IMR-90 (cell line): ENCODE data around the gene SIGLEC9.

Experiments
- BHLHE40 ChIP-seq: fragments of 150-350 bp; IDR thresholded peaks from 2 replicates; pipeline ENCODE4 v1.6.1; 2016; ENCODE audit warnings: mild to moderate bottlenecking, low read depth, low read length
- CTCF ChIP-seq: conservative IDR thresholded peaks from 2 replicates; pipeline ENCODE4 v1.5.1; 2012; ENCODE audit warnings: mild to moderate bottlenecking, low read depth, low read length, improper control_type of control experiment
- FOS ChIP-seq: fragments of 150-350 bp; IDR thresholded peaks from 2 replicates; pipeline ENCODE4 v1.6.1; 2016; ENCODE audit warnings: low read depth, low read length
- MAFK ChIP-seq: IDR thresholded peaks from 2 replicates; pipeline ENCODE4 v1.6.1; 2012; ENCODE audit warnings: low read depth, low read length, improper control_type of control experiment
- MAZ ChIP-seq: IDR thresholded peaks from 2 replicates; pipeline ENCODE4 v1.6.1; 2012; ENCODE audit warnings: low read depth, mild to moderate bottlenecking, low read length, improper control_type of control experiment, moderate library complexity, borderline replicate concordance
- POLR2A ChIP-seq: IDR thresholded peaks from 2 replicates; pipeline ENCODE4 v1.6.1; 2012; ENCODE audit warnings: mild to moderate bottlenecking, low read depth, low read length
- RCOR1 ChIP-seq: IDR thresholded peaks from 2 replicates; pipeline ENCODE4 v1.6.1; 2012; ENCODE audit warnings: mild to moderate bottlenecking, low read length, improper control_type of control experiment; ENCODE audit not compliant: insufficient replicate concordance
- RFX5 ChIP-seq: IDR thresholded peaks from 2 replicates; pipeline ENCODE4 v1.8.0; 2012; ENCODE audit warnings: low read depth, mild to moderate bottlenecking, low read length, moderate library complexity
- SMC3 ChIP-seq: fragments of 150-350 bp; IDR thresholded peaks from 2 replicates; pipeline ENCODE4 v1.6.1; 2016; ENCODE audit warnings: low read depth, mild to moderate bottlenecking, antibody characterized with exemption, low read length, moderate library complexity
- TF ChIP-seq, protein P1 (sequence below): fragments of 150-350 bp; IDR thresholded peaks from 2 replicates; pipeline ENCODE4 v1.6.1; 2017; ENCODE audit warnings: mild to moderate bottlenecking, antibody characterized with exemption, low read length, low read depth
- TF ChIP-seq, protein P2 (sequence below): fragments of 150-350 bp; IDR thresholded peaks from 2 replicates; pipeline ENCODE4 v1.6.1; 2016; ENCODE audit warnings: low read depth, mild to moderate bottlenecking, low read length, moderate library complexity, borderline replicate concordance

- TF ChIP-seq POLR2A, result no peak
- TF ChIP-seq, protein P1, sequence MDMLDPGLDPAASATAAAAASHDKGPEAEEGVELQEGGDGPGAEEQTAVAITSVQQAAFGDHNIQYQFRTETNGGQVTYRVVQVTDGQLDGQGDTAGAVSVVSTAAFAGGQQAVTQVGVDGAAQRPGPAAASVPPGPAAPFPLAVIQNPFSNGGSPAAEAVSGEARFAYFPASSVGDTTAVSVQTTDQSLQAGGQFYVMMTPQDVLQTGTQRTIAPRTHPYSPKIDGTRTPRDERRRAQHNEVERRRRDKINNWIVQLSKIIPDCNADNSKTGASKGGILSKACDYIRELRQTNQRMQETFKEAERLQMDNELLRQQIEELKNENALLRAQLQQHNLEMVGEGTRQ, result no peak
- no peak for TF ChIP-seq MAFK
- TF ChIP-seq RFX5, result no peak
- peak; percentile 19; the same call in 1 of the 2 replicates for TF ChIP-seq CTCF
- no peak for TF ChIP-seq BHLHE40
- TF ChIP-seq, protein P2, sequence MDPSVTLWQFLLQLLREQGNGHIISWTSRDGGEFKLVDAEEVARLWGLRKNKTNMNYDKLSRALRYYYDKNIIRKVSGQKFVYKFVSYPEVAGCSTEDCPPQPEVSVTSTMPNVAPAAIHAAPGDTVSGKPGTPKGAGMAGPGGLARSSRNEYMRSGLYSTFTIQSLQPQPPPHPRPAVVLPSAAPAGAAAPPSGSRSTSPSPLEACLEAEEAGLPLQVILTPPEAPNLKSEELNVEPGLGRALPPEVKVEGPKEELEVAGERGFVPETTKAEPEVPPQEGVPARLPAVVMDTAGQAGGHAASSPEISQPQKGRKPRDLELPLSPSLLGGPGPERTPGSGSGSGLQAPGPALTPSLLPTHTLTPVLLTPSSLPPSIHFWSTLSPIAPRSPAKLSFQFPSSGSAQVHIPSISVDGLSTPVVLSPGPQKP, result no peak
- TF ChIP-seq SMC3, result no peak
- no peak for TF ChIP-seq FOS
- TF ChIP-seq RCOR1, result no peak
- no peak for TF ChIP-seq MAZ
Measured at GRCh38 chr19:51096473-51097165, 28.1 kb upstream of the SIGLEC9 start.
